K562 (cell line): ENCODE measurements around the gene BCL2L12. TPM values are rescaled to one million over a fixed set of nuclear protein-coding genes. Genes with fewer than 3 reads are reported as not detected.

ENCODE experiments used
- C11orf30 ChIP-seq: fragments of 450-650 bp; IDR thresholded peaks from 2 replicates; pipeline ENCODE4 v1.6.1; 2016; ENCODE audit warnings: low read depth, mild to moderate bottlenecking
- FOXK2 ChIP-seq, 2 experiments: fragments of 450-650 bp; IDR thresholded peaks in 1 of 2; conservative IDR thresholded peaks in 1 of 2; 2 replicates each; pipeline ENCODE4 v1.6.1; 2016; ENCODE audit warnings: low read depth in 2 of 2, mild to moderate bottlenecking in 1 of 2
- GABPB1 ChIP-seq: sonication (generic); formaldehyde crosslinking; IDR thresholded peaks from 2 replicates; pipeline ENCODE4 v1.8.0; 2022; ENCODE audit warnings: mild to moderate bottlenecking, missing genetic modification reagents
- HBP1 ChIP-seq: fragments of 450-650 bp; formaldehyde crosslinking; IDR thresholded peaks from 2 replicates; pipeline ENCODE4 v1.4.0; 2022; ENCODE audit warnings: missing genetic modification characterization
- HDAC1 ChIP-seq, 2 experiments: fragments of 450-650 bp; IDR thresholded peaks; 2 replicates each; pipeline ENCODE4 v1.6.1; 2016 to 2017; ENCODE audit warnings: inconsistent platforms in 1 of 2, mild to moderate bottlenecking in 1 of 2, moderate library complexity in 1 of 2
- HDGF ChIP-seq: fragments of 450-650 bp; IDR thresholded peaks from 2 replicates; pipeline ENCODE4 v1.6.1; 2016
- HNRNPLL ChIP-seq: fragments of 200-400 bp; formaldehyde crosslinking; IDR thresholded peaks from 2 replicates; pipeline ENCODE4 v1.6.1; 2017; ENCODE audit warnings: low read length, low read depth, mild to moderate bottlenecking; ENCODE audit not compliant: poor library complexity, severe bottlenecking
- NCOA6 ChIP-seq: fragments of 450-650 bp; IDR thresholded peaks from 2 replicates; pipeline ENCODE4 v1.6.1; 2017; ENCODE audit warnings: mild to moderate bottlenecking
- OTX1 ChIP-seq: fragments of 450-650 bp; formaldehyde crosslinking; IDR thresholded peaks from 2 replicates; pipeline ENCODE4 v1.4.0; 2022; ENCODE audit warnings: mild to moderate bottlenecking
- PHB2 ChIP-seq: fragments of 450-650 bp; IDR thresholded peaks from 2 replicates; pipeline ENCODE4 v1.6.1; 2017; ENCODE audit warnings: low read depth
- PHF8 ChIP-seq: fragments of 200-600 bp; sonication (generic); IDR thresholded peaks from 2 replicates; pipeline ENCODE4 v1.6.1; 2012; ENCODE audit warnings: mixed run types, mild to moderate bottlenecking, inconsistent platforms, low read length, moderate library complexity, borderline replicate concordance
- POLR2AphosphoS2 ChIP-seq: IDR thresholded peaks from 2 replicates; pipeline ENCODE4 v1.6.1; 2012; ENCODE audit warnings: low read length, improper control_type of control experiment
- SMARCA5 ChIP-seq: fragments of 450-650 bp; IDR thresholded peaks from 2 replicates; pipeline ENCODE4 v1.6.1; 2016
- ZBTB40 ChIP-seq, 2 experiments: fragments of 450-650 bp in 1 of 2; sonication (generic) in 1 of 2; formaldehyde crosslinking in 1 of 2; IDR thresholded peaks; 2 replicates each; pipeline versions ENCODE4 v1.7.1 to v1.9.0; 2016 to 2022; ENCODE audit warnings: inconsistent platforms in 1 of 2, mild to moderate bottlenecking in 1 of 2, missing genetic modification reagents in 1 of 2
- ZNF124 ChIP-seq: sonication (generic); formaldehyde crosslinking; IDR thresholded peaks from 2 replicates; pipeline ENCODE4 v1.8.1; 2022; ENCODE audit warnings: missing genetic modification reagents
- ZNF146 ChIP-seq: IDR thresholded peaks from one replicate; pipeline ENCODE4 v1.6.1; 2018; ENCODE audit warnings: missing compliant biosample characterization; ENCODE audit not compliant: unreplicated experiment
- ZNF507 ChIP-seq: conservative IDR thresholded peaks from 2 replicates; pipeline ENCODE4 v1.6.1; 2017; ENCODE audit warnings: missing genetic modification characterization, missing compliant biosample characterization
- polyA plus RNA-seq, 8 experiments: library from polyadenylated mRNA; depleted of rRNA in 4 of 8; stranded (reverse) in 5 of 8; unstranded in 3 of 8; fragments of >200 nt; fragmentation: Nextera tagmentation in 2 of 8; fragmentation: Illumina TruSeq in 1 of 8; extraction: Ambion mirVana in 2 of 8; extraction: Trizol in 1 of 8; gene quantifications; 2 replicates each; pipeline versions ENCODE4 v1.2.1 to v1.2.3, GENCODE V29; 2011 to 2014; ENCODE audit warnings: inconsistent platforms in 1 of 8, missing spikeins in 1 of 8
- total RNA-seq, 7 experiments: library from RNA; depleted of rRNA in 6 of 7; stranded (reverse); fragments of >200 nt in 6 of 7; fragmentation: Illumina TruSeq in 2 of 7; extraction: Trizol in 2 of 7; gene quantifications; 2 replicates each; pipeline versions ENCODE4 v1.2.1 to v1.2.3, GENCODE V29; 2011 to 2021; ENCODE audit warnings: low replicate concordance in 1 of 7

The BCL2L12 gene
- total and polyA plus RNA-seq, 9 of the 15 experiments (the other 6 are each of a cell fraction or from before 2014, with no cell fraction given), result 7.4 to 263 (median 81.2) TPM

- TF ChIP-seq ZNF124 (CRISPR knock-in tag), result no peak
- TF ChIP-seq NCOA6, result no peak
- peak; percentile 91 for TF ChIP-seq C11orf30
- 0 out of 2 replicates have a peak, but pooled peaks have one; percentile 36 for TF ChIP-seq GABPB1 (CRISPR knock-in tag)
- no peak for TF ChIP-seq ZNF146
- TF ChIP-seq FOXK2 (conservative IDR thresholded peaks at IDR 0.05 in 1 of 2, IDR thresholded peaks at IDR 0.05 in 1 of 2; ENCODE audit: low read depth in 2 of 2), result peak; percentile 48 to 66; a peak in 2 of 4 replicates
- 0 out of 2 replicates have a peak, but pooled peaks have one; percentile 35 for TF ChIP-seq SMARCA5
- TF ChIP-seq ZBTB40 (IDR thresholded peaks at IDR 0.05), result 0 out of 2 replicates have a peak, but pooled peaks have one; percentile 28
- no peak for TF ChIP-seq ZBTB40 (CRISPR knock-in tag; IDR thresholded peaks at IDR 0.05)
- peak; percentile 81; the same call in 1 of the 2 replicates for TF ChIP-seq OTX1 (CRISPR knock-in tag)
- peak; percentile 32; the same call in 1 of the 2 replicates for TF ChIP-seq PHF8
- TF ChIP-seq HBP1 (CRISPR knock-in tag), result peak; percentile 85
- peak in 1 of 2 experiments; percentile 76; a peak in 2 of 4 replicates for TF ChIP-seq HDAC1 (IDR thresholded peaks at IDR 0.05)
- TF ChIP-seq POLR2AphosphoS2, result no peak
- peak; percentile 37; the same call in 1 of the 2 replicates for TF ChIP-seq PHB2
- peak; percentile 28 for TF ChIP-seq HNRNPLL
- TF ChIP-seq ZNF507 (tag), result no peak
- peak; percentile 99 for TF ChIP-seq HDGF
Observed at GRCh38 chr19:49712397-49712859, 46.7 kb downstream of the BCL2L12 start (continued).
